Measurements from ENCODE around the gene SGCA.

The SGCA gene

DNA sequence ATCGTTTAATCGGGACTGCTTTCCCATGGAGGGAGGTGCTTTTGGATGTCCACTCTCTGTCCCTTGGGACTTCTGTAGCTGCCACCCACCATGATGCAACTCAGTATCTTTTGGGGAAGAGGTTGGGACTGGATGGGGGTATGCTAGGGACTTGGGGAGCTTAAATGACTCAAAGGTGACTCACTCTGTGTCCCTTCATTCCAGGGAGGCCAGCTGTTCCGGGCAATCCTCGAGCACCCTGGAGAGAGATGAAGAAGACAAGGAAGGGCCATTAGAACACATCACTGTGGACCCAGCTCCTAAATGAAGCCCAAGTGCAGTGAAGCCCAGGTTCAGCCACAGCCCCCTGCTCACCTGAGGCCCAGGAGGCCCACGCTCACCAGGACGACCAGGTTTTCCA, 31.0 kb downstream of the SGCA start:
- DNase-seq: no peak

DNA sequence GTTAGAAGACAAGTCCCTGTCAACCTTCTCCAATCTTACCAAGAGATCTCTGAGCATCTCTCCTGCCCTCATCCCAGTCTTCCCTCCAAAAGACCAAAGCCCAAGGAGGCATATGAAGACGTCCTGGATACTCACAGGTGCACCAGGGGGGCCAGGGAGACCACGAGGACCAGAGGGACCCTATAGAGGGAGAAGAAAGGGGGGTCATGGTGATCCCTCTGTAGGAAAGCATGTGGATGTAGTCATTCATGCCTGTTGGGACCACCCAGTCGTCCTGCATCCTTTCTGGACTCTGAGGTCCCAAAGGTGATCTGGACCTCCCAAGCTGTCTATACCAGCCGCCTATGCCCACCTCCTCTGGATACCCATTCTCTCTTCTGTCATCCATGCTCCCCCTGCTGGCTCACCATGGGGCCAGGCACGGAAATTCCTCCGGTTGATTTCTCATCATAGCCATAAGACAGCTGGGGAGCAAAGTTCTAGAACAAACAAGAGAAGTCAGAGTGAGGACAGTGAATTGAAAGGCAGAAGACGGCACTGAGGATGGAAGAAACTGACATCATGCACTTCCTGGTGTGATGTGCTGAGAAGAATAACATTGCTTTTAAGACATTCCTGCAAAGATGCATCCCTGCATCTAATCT, 32.3 kb downstream of the SGCA start:
- DNase-seq: peak; percentile 60

- no peak for DNase-seq
These were observed 33.5 kb downstream of the SGCA start for GRCh38 chr17:50199211-50199802.

DNA sequence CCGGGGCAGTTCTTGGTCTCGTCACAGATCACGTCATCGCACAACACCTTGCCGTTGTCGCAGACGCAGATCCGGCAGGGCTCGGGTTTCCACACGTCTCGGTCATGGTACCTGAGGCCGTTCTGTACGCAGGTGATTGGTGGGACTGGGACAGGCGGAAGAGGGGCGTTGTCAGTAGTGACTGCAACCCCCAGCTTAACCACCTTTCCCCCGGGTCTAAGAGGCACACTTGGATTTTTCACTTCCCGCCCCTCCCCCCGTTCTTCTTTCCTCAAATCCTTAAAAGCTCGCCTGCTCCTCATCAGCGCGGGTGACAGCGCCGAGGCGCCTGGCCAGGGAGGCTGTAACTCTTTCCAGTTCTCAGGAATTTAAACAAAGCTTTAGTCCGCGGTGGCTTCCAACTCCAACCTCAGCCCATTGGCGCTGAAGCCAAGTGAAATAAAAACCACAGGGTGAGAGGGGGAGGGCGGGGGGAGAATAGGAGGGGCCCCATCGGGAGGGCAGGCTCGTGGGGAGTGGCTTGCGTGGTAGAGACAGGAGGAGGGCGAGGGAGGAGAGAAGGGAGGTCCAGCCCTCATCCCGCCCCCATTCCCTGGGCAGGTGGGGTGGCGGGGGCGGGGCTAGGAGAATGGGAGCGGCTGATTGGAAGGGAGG, 34.1 kb downstream of the SGCA start:
- DNase-seq: peak; percentile 94

DNA sequence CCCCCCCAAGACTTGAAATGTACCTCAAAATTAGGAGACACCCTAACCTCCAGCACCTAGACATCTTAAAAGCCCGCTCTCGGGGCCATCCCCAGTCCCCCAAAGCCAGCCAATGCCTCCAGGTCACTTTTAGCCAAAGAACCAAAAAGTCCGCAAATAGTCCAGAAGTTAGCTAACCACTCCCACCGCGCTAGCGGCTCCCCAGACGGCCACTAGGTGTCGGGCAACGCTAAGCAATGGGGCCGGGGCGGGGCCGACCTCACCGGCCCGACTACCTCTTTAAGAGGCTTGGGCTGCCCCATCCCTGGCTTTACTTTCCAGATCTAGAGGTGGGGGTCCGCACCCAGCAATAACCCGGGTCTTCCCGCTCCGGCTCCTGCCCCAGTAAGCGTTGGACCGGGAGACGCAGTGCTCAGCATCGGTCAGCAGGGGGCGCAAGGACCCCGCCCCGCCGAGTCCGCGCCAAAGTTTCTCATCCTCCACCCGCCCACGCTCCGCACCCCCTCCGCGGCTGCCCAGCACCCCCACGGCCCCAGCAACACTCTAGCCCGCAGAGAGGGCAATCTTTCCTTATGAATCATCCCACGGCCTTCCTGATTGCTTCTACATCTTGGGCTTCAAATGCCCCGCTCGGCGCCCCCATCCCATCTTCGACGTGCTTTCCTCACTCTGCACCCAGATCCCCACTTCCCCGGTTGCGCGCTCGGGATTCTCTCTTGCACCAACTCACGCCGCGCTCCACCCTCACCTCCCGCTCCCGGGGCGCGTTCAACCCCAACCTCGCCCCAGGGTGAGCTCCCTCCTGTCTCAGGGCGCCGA, 34.9 kb downstream of the SGCA start:
- DNase-seq: peak; percentile 94

DNA sequence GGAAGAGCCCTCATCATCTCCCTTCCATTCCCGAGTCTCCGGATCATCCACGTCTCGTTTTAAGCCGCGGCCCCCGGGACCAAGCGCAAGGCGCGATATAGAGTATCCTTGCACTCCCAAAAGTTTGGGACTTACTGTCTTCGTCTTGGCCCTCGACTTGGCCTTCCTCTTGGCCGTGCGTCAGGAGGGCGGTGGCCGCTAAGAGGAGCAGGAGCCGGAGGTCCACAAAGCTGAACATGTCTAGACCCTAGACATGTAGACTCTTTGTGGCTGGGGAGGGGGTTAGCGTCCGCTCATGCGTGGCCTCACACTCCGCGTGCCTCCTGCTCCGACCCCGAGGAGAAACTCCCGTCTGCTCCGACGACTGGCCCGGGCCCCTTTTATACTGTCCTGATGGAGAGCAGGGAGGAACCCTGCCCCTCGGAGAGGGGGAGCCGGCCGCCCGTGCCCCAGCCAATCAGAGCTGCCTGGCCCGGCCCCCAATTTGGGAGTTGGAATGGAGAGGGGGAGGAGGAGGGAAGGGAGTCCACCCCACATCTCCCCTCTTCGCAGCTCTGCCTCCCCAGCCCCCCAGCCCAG, 35.6 kb downstream of the SGCA start, which contains the start of gene COL1A1:
TSS of gene COL1A1 (minus strand) at position 356 of the 579 bp plus-strand sequence. CDS start at position 238, 118 bp downstream.
- DNase-seq: no peak

- no peak for DNase-seq
These were observed 37.3 kb downstream of the SGCA start for GRCh38 chr17:50203086-50203485.

DNA sequence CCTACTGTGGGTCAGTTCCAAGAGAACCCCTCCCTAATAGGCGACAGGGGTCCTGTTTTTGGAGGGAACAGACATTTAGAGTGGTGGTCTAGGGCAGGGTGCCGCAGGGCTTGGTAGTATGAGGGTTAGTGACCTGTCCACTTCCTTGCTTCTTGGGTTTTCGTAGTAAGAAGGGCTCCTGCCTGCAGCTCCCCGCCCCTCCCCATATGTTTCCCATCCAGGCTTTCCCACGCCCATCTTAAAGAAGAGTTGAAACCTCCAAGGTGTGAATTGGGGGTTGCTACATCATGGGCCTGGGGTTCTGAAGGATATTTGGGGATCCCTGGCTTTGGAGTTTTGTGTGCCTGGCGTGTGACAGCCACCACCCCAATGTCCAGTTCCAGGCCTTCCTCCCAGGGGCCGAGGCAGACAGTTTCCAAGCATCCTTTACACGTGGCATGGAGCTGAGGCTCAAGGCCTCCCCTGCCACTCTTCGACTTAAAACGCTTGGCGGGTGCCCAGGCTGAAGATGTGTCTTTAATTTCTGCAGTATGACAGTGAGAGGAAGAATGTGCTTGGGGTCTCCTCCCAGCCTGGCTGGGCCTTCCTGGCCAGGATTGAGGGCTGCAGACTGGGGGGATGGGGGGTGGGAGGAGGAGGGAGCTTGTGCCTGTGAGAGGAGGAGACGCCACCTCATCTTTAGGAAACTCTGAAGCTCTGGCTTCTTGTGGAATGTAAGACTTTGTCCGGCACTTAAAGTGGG, 38.0 kb downstream of the SGCA start:
- DNase-seq: no peak

DNA sequence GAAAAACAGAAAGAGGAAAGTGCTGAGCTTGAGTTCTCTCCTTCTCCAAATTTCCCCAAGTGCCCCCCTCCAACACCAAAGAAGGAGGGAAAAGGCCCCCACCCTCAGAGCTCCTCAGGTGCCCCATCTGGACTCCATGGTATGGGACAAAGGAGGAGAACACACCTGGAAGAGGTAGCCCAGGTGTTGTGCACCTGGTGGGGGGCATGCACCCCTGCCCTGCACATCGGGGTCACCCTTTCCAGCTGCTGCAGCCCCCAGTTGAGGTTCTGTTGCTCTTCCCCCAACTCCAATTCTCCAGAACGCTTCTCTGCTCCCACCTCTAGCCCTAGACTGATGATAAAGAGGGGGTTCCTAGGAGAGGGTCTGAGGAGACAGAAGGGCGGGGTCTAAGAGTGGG, 38.6 kb downstream of the SGCA start:
- no peak for DNase-seq

DNA sequence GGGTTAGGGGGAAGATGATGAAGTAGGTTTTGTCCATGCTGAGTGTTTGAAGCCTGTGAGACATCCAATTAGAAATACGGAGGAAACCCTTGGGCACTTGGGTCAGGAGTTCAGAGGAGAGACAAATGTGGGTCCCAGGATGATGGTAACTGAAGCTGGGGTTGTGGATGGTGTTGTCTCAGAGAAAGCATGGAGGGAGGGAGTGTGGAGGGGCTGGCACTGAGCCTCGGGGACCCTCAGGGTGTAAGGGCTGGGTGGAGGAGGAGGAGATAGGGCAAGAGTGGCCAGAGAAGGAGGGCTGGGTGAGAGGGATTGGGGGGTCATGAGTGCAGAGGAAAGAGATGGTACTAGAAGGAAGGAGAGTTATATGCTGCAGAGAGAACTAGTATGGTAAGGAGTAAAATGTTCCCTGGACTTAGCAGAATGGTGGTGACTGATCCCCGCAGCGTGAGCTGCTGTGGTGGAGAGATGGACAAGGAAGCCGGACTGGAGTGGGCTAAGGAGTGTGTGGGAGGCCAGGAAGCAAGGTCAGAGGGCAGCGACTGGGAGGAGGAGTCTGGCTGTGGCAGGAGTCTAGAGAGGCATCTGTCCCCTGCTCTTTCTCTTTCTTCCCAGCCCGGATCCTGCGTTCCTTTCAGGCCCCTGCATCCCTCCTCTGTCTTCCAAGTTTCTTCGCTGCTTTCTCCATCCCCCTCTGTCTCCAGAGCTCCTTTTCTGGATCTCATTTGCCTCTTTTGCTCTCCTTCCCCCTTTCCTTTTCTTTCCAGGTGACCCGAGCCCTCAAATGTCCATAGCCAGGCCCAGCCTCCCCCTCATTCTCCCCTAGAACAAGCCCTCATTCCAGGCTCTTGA, 39.5 kb downstream of the SGCA start:
- no peak for DNase-seq

DNA sequence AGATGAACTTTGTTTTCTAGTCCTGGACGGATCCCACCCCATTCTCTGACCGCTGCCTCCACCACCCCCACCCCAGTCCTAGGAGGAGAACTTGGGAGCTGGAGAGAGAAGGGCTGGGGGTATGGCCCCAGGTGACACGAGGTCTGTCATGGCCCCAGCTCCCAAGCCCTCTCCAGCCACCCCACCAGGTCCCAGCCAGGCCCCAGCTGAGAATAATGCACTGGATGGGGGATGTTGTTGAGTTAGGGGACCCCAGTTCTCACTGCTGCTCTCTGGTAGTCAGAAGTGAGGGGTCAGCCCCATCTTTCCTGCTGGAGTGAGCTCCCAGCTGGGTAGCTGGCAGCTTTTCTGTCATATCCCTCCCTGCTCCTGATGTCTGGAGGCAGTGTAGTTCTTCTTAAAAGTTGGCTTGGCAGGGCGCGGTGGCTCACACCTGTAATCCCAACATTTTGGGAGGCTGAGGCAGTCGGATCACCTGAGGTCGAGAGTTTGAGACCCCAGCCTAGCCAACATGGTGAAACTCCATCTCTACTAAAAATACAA, 40.2 kb downstream of the SGCA start:
- DNase-seq: no peak

DNA sequence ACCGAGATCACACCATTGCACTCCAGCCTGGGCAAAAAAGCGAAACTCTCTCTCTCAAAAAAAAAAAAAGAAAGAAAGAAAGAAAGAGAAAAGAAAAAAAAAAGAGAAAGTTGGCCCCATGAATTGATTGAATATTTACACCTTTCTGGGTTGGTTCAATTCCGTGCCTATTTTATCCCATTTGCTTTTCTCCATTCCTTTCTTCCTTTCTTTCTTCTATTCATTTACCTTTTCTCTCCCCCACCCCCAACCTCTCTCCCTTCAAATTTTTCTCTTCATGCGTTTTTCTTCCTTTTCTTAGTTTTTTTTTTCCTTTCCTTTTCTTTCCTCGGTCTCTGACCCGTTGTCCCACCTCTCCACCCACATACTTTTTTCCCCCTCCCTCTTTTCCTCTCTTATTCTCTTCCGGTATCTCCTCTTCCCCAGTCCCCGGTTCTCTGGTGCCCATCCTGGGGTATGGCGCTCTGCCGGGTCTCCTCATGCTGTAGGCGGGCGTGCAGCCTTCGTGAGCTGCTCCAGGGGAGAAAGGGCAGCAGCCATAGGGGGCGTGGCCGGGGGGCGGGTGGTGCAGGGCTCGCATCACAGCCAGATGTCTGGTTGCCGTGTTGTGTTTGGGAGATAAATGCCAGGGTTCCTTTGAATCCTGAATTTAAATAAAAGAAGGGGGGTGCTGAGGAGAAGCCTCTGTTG, 40.9 kb downstream of the SGCA start:
- DNase-seq: peak; percentile 17

DNA sequence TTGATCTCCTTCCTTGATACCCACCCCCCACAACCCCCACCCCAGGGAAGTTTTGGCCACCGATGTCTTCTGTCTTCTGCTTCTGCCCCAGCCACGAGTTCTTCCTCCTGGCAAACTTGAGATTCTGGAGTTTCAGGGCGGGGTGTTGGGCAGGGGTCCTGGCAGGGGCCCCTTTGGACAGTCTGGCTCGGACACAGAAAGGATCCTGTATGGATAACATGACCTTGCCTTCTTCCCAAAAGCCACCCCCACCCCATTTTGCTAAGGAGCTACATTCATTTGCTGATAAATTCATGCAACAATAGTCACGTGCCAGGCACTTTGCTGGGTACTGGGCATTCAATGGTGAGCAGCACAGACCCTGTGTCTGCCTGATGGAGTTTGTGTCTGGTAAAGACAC, 41.5 kb downstream of the SGCA start:
- DNase-seq: no peak

- DNase-seq: no peak
These were observed 42.2 kb downstream of the SGCA start for GRCh38 chr17:50207792-50208567.

- no peak for DNase-seq
These were observed 42.8 kb downstream of the SGCA start for GRCh38 chr17:50208611-50209061.

GRCh38 chr17:50209133-50209471, 43.3 kb downstream of the SGCA start:
- no peak for DNase-seq

- DNase-seq: no peak
These were observed 43.9 kb downstream of the SGCA start for GRCh38 chr17:50209472-50210239.
